Fibroblast of lung (primary cell): Measurements from ENCODE around the gene MPG. TPM values are rescaled to one million over a fixed set of nuclear protein-coding genes. Genes with fewer than 3 reads are reported as not detected.

Experiments used
- DNase-seq, 2 donors: peaks; one replicate each; pipeline versions ENCODE4 v3.0.0 to v3.0.0-alpha.2; 2010; ENCODE audit warnings: low read depth in 2 of 2
- H2AFZ ChIP-seq: 2 replicates; pipeline ENCODE4 v1.5.1; 2012; ENCODE audit warnings: low read length, control low read depth, inconsistent platforms
- H3K27ac ChIP-seq: 2 replicates; pipeline ENCODE4 v1.5.1; 2011; ENCODE audit warnings: low read length, control low read depth; ENCODE audit not compliant: insufficient read depth
- H3K27me3 ChIP-seq: 2 replicates; pipeline ENCODE4 v1.5.1; 2011; ENCODE audit warnings: mild to moderate bottlenecking, low read length; ENCODE audit not compliant: control insufficient read depth, insufficient read depth
- H3K36me3 ChIP-seq: 2 replicates; pipeline ENCODE4 v1.5.1; 2011; ENCODE audit warnings: low read length; ENCODE audit not compliant: control insufficient read depth, insufficient read depth
- H3K4me1 ChIP-seq: 2 replicates; pipeline ENCODE4 v1.5.1; 2011; ENCODE audit warnings: low read length; ENCODE audit not compliant: control insufficient read depth, insufficient read depth; ENCODE audit errors: extremely low read depth
- H3K4me2 ChIP-seq: 2 replicates; pipeline ENCODE4 v1.5.1; 2011; ENCODE audit warnings: low read length, control low read depth; ENCODE audit not compliant: insufficient read depth; ENCODE audit errors: extremely low read depth
- H3K4me3 ChIP-seq, 4 experiments: fragments of 200-600 bp in 1 of 4; sonication (generic) in 1 of 4; replicated peaks in 1 of 4; 2 replicates each; pipeline ENCODE4 v1.5.1; 2011 to 2016; ENCODE audit warnings: low read length in 4 of 4, low read depth in 3 of 4, mild to moderate bottlenecking in 3 of 4, control low read depth in 2 of 4, inconsistent platforms in 1 of 4, mixed read lengths in 1 of 4; ENCODE audit not compliant: insufficient read depth in 1 of 4; ENCODE audit errors: control extremely low read depth in 1 of 4
- H3K79me2 ChIP-seq: 2 replicates; pipeline ENCODE4 v1.5.1; 2012; ENCODE audit warnings: mild to moderate bottlenecking, low read length, inconsistent platforms; ENCODE audit not compliant: control insufficient read depth, insufficient read depth
- H3K9ac ChIP-seq: 2 replicates; pipeline ENCODE4 v1.5.1; 2011; ENCODE audit warnings: mild to moderate bottlenecking, low read length, control low read depth; ENCODE audit not compliant: insufficient read depth
- H3K9me3 ChIP-seq: 2 replicates; pipeline ENCODE4 v1.5.1; 2012; ENCODE audit warnings: low read depth, low read length; ENCODE audit not compliant: control insufficient read depth, insufficient read depth
- H4K20me1 ChIP-seq: 2 replicates; pipeline ENCODE4 v1.5.1; 2011; ENCODE audit warnings: low read length; ENCODE audit not compliant: control insufficient read depth, insufficient read depth; ENCODE audit errors: extremely low read depth
- CTCF ChIP-seq, 2 donors: IDR thresholded peaks in 1 of 2; conservative IDR thresholded peaks in 1 of 2; 1 replicate in 1 of 2; 2 replicates in 1 of 2; pipeline ENCODE4 v1.5.1; 2011 to 2012; ENCODE audit warnings: low read length in 2 of 2, control low read depth in 1 of 2, inconsistent platforms in 1 of 2, low read depth in 1 of 2, mild to moderate bottlenecking in 1 of 2
- EZH2 ChIP-seq: IDR thresholded peaks from 2 replicates; pipeline ENCODE4 v1.5.1; 2012; ENCODE audit warnings: low read length, control low read depth, mild to moderate bottlenecking; ENCODE audit errors: missing control alignments
- polyA plus RNA-seq, 2 donors: library from polyadenylated mRNA; depleted of rRNA in 1 of 2; stranded (reverse) in 1 of 2; unstranded in 1 of 2; fragments of >200 nt; gene quantifications; 2 replicates each; pipeline ENCODE4 v1.2.1, GENCODE V29; 2011 to 2012; ENCODE audit warnings: missing spikeins in 1 of 2
- total RNA-seq: library from RNA; depleted of rRNA; stranded (reverse); fragments of >200 nt; gene quantifications from 2 replicates; pipeline ENCODE4 v1.2.1, GENCODE V29; 2014

Gene MPG
- total and polyA plus RNA-seq, 2 donors (not counting 1 experiment from before 2014, with no cell fraction given): 45.4 to 268 TPM

GRCh38 chr16:50769-51591 lies 27.0 kb upstream of the MPG start:
- Histone ChIP-seq H3K79me2 (peaks cover 11% of the 10 kb centered on the region), H3K27ac (no peak overlapping the region), H3K4me1 (no peaks in the 10 kb centered on the region), H3K27me3 (no peaks in the 10 kb centered on the region), H4K20me1 (no peaks in the 10 kb centered on the region), H2AFZ (no peak overlapping the region), H3K4me3 (no peak overlapping the region), H3K4me2 (no peak overlapping the region), H3K9me3 (no peaks in the 10 kb centered on the region), H3K9ac (no peak overlapping the region), H3K36me3 (peaks cover 6% of the 10 kb centered on the region)
- TF ChIP-seq EZH2 (no peak), CTCF (conservative IDR thresholded peaks at IDR 0.05 in 1 of 2, IDR thresholded peaks at IDR 0.05 in 1 of 2; ENCODE audit: low read depth in 1 of 2, low read length in 2 of 2) (no peak)
- no peak for DNase-seq

- no peaks in the 10 kb centered on the region for H3K27me3 ChIP-seq
- H4K20me1 ChIP-seq: no peaks in the 10 kb centered on the region
- H3K9ac ChIP-seq: peak within 1 kb of the TSS; percentile 64
- peak within 1 kb of the TSS; percentile 50 for H3K27ac ChIP-seq
- peak; percentile 97 to 98 for DNase-seq
- H3K79me2 ChIP-seq: peaks cover 11% of the 10 kb centered on the region
- no peaks in the 10 kb centered on the region for H3K9me3 ChIP-seq
- H3K36me3 ChIP-seq: peaks cover 25% of the 10 kb centered on the region
- H3K4me1 ChIP-seq: peaks cover 2% of the 10 kb centered on the region
- H2AFZ ChIP-seq: peak within 1 kb of the TSS; percentile 90
- TF ChIP-seq CTCF (conservative IDR thresholded peaks at IDR 0.05 in 1 of 2, IDR thresholded peaks at IDR 0.05 in 1 of 2; ENCODE audit: low read depth in 1 of 2, low read length in 2 of 2): no peak
- no peak for TF ChIP-seq EZH2
- H3K4me3 ChIP-seq: peak within 1 kb of the TSS; percentile 80 to 91 (median 83)
- H3K4me2 ChIP-seq: peak within 1 kb of the TSS; percentile 87
These were observed 24.4 kb upstream of the MPG start, which contains the start of the genes POLR3K and SNRNP25 for GRCh38 chr16:53346-54236. POLR3K (minus strand) TSS chr16:53608; CDS start chr16:53586, 22 bp downstream. SNRNP25 (plus strand) TSS chr16:53828; CDS start chr16:54017, 189 bp downstream.

- peak overlapping the region; percentile 44 for H3K27ac ChIP-seq
These were observed 23.8 kb upstream of the MPG start for GRCh38 chr16:54237-54581.

More at GRCh38 chr16:54237-54581, 23.8 kb upstream of the MPG start:
- Histone ChIP-seq H3K4me1 (peaks cover 2% of the 10 kb centered on the region), H3K27me3 (no peaks in the 10 kb centered on the region), H3K4me2 (peak overlapping the region; percentile 86), H3K4me3 (peak overlapping the region; percentile 60 to 91 (median 82)), H3K9me3 (no peaks in the 10 kb centered on the region), H2AFZ (no peak overlapping the region), H3K79me2 (peaks cover 11% of the 10 kb centered on the region), H3K9ac (peak overlapping the region; percentile 52), H3K36me3 (peaks cover 30% of the 10 kb centered on the region), H4K20me1 (no peaks in the 10 kb centered on the region)
- no peak for DNase-seq
- TF ChIP-seq CTCF (conservative IDR thresholded peaks at IDR 0.05 in 1 of 2, IDR thresholded peaks at IDR 0.05 in 1 of 2; ENCODE audit: low read depth in 1 of 2, low read length in 2 of 2): no peak
- TF ChIP-seq EZH2: no peak
